Left hindlimb (tissue), 1 donor: ENCODE measurements around the gene DGCR6.
"Not testable (repeated sequence)": the region's sequence is repeated elsewhere in the genome, so short reads cannot be mapped to it uniquely, and the experiment has no call there.

Experiments used
- DNase-seq: peaks from one replicate; pipeline ENCODE4 v3.0.0-alpha.2; 2018

DGCR6 gene

GRCh38 chr22:18931905-18932652 lies 26.0 kb downstream of the DGCR6 start:
- no peak for DNase-seq

GRCh38 chr22:18933914-18934313 lies 27.8 kb downstream of the DGCR6 start:
- no peak for DNase-seq

GRCh38 chr22:18934688-18935087 lies 28.6 kb downstream of the DGCR6 start:
- DNase-seq, result not testable (repeated sequence)

GRCh38 chr22:18935889-18936529 lies 29.9 kb downstream of the DGCR6 start, which contains the start of gene PRODH:
TSS of gene PRODH (minus strand) at chr22:18936293. CDS start at chr22:18936287, 6 bp downstream.
- DNase-seq, result no peak

- DNase-seq, result not testable (repeated sequence)
Measured at GRCh38 chr22:18938691-18939090, 32.6 kb downstream of the DGCR6 start.

- not testable (repeated sequence) for DNase-seq
Measured at GRCh38 chr22:18947105-18947504, 41.0 kb downstream of the DGCR6 start.

GRCh38 chr22:18947905-18948304 lies 41.8 kb downstream of the DGCR6 start:
- DNase-seq, result peak; percentile 10

- DNase-seq, result no peak
Measured at GRCh38 chr22:18950141-18950540, 44.0 kb downstream of the DGCR6 start.

- peak; percentile 22 for DNase-seq
Measured at GRCh38 chr22:18952022-18952421, 45.9 kb downstream of the DGCR6 start.

- DNase-seq, result peak; percentile 13
Measured at GRCh38 chr22:18953128-18953527, 47.0 kb downstream of the DGCR6 start.

GRCh38 chr22:18954303-18954989 lies 48.3 kb downstream of the DGCR6 start:
- peak; percentile 82 for DNase-seq

GRCh38 chr22:18954990-18955571 lies 49.0 kb downstream of the DGCR6 start:
- DNase-seq, result no peak

- no peak for DNase-seq
Measured at GRCh38 chr22:18955696-18956095, 49.6 kb downstream of the DGCR6 start.

GRCh38 chr22:18956121-18956895 lies 50.2 kb downstream of the DGCR6 start:
- not testable (repeated sequence) for DNase-seq

GRCh38 chr22:18956956-18957355 lies 50.8 kb downstream of the DGCR6 start:
- not testable (repeated sequence) for DNase-seq

- DNase-seq, result not testable (repeated sequence)
Measured at GRCh38 chr22:18957621-18958320, 51.7 kb downstream of the DGCR6 start.

- not testable (repeated sequence) for DNase-seq
Measured at GRCh38 chr22:18958321-18958705, 52.2 kb downstream of the DGCR6 start.

- not testable (repeated sequence) for DNase-seq
Measured at GRCh38 chr22:18958738-18959137, 52.6 kb downstream of the DGCR6 start.

GRCh38 chr22:18959266-18959665 lies 53.1 kb downstream of the DGCR6 start:
- DNase-seq, result not testable (repeated sequence)

- DNase-seq, result not testable (repeated sequence)
Measured at GRCh38 chr22:18959741-18960140, 53.6 kb downstream of the DGCR6 start.

GRCh38 chr22:18960166-18960820 lies 54.2 kb downstream of the DGCR6 start:
- DNase-seq, result not testable (repeated sequence)
